GM19193 (cell line): ENCODE results near the gene CEP250.

Experiments
- POLR2A ChIP-seq: IDR thresholded peaks from 4 replicates; pipeline ENCODE4 v1.6.1; 2011; ENCODE audit not compliant: insufficient read depth, insufficient read length; ENCODE audit errors: extremely low read depth

Gene CEP250

GRCh38 chr20:35559042-35559693 lies 103.8 kb downstream of the CEP250 start:
- TF ChIP-seq POLR2A: no peak

GRCh38 chr20:35560105-35560511 lies 104.7 kb downstream of the CEP250 start:
- TF ChIP-seq POLR2A: no peak

GRCh38 chr20:35560541-35560940 lies 105.1 kb downstream of the CEP250 start:
- TF ChIP-seq POLR2A: no peak

GRCh38 chr20:35561268-35561667 lies 105.9 kb downstream of the CEP250 start:
- no peak for TF ChIP-seq POLR2A

GRCh38 chr20:35561671-35562070 lies 106.3 kb downstream of the CEP250 start:
- TF ChIP-seq POLR2A: no peak

GRCh38 chr20:35562541-35563110 lies 107.2 kb downstream of the CEP250 start:
- no peak for TF ChIP-seq POLR2A

GRCh38 chr20:35563834-35564233 lies 108.4 kb downstream of the CEP250 start:
- no peak for TF ChIP-seq POLR2A

GRCh38 chr20:35564905-35565304 lies 109.5 kb downstream of the CEP250 start:
- TF ChIP-seq POLR2A: no peak

- TF ChIP-seq POLR2A: no peak
These were observed 113.2 kb downstream of the CEP250 start for GRCh38 chr20:35568645-35569044.
